A673 (cell line): ENCODE results near the gene CD37. TPM values are rescaled to one million over a fixed set of nuclear protein-coding genes. Genes with fewer than 3 reads are reported as not detected.
A peak's percentile ranks its signal among the peaks of the same experiment; 100 is the strongest.

Experiments
- BruUV-seq: library from RNA; stranded (reverse); fragments of 400-500 nt; replicated peaks from 2 replicates; lab custom pipeline; 2021; lab: Mats Ljungman, UMichigan
- CTCF ChIA-PET: fragments of 300-600 bp; sonication (Branson Sonifier 250); formaldehyde crosslinking; loops from one replicate; lab custom pipeline; 2022; ENCODE audit warnings: antibody characterized with exemption; lab: Charles Lee
- POLR2A ChIA-PET: fragments of 300-600 bp; sonication (Branson Sonifier 250); formaldehyde crosslinking; loops from one replicate; lab custom pipeline; 2022; ENCODE audit warnings: antibody characterized with exemption; ENCODE audit not compliant: low non-redundant PET; lab: Charles Lee
- DNase-seq: peaks from one replicate; pipeline ENCODE4 v3.0.0-alpha.2; 2015; ENCODE audit warnings: low spot score
- H3K27ac ChIP-seq: fragments of 200-600 bp; sonication (generic); 2 replicates; pipeline ENCODE4 v1.5.1; 2016; ENCODE audit warnings: mixed run types, low read depth, mild to moderate bottlenecking, mixed read lengths, antibody characterized with exemption, low read length; ENCODE audit not compliant: poor library complexity, severe bottlenecking
- H3K27me3 ChIP-seq: fragments of 200-600 bp; sonication (generic); replicated peaks from 2 replicates; pipeline ENCODE4 v1.6.1; 2017; ENCODE audit warnings: mixed run types, low read depth, mild to moderate bottlenecking, mixed read lengths, antibody characterized with exemption, low read length; ENCODE audit not compliant: insufficient read depth, poor library complexity
- H3K36me3 ChIP-seq: fragments of 200-600 bp; sonication (generic); 2 replicates; pipeline ENCODE4 v1.6.1; 2016; ENCODE audit warnings: mixed run types, mild to moderate bottlenecking, mixed read lengths, antibody characterized with exemption, low read length; ENCODE audit not compliant: insufficient read depth, poor library complexity, severe bottlenecking
- H3K4me1 ChIP-seq: fragments of 200-600 bp; sonication (generic); 2 replicates; pipeline ENCODE4 v1.6.1; 2017; ENCODE audit warnings: mixed run types, mild to moderate bottlenecking, mixed read lengths, antibody characterized with exemption, low read length; ENCODE audit not compliant: insufficient read depth, poor library complexity, severe bottlenecking
- H3K4me3 ChIP-seq: fragments of 200-600 bp; sonication (generic); 2 replicates; pipeline ENCODE4 v1.5.1; 2016; ENCODE audit warnings: low read depth, mixed run types, mild to moderate bottlenecking, mixed read lengths, low read length; ENCODE audit not compliant: poor library complexity, severe bottlenecking
- H3K9me3 ChIP-seq: fragments of 200-600 bp; sonication (generic); 2 replicates; pipeline ENCODE4 v1.6.1; 2016; ENCODE audit warnings: mixed run types, low read depth, mild to moderate bottlenecking, mixed read lengths, antibody characterized with exemption, low read length; ENCODE audit not compliant: poor library complexity, severe bottlenecking
- EZH2 ChIP-seq: fragments of 200-600 bp; sonication (generic); IDR thresholded peaks from 2 replicates; pipeline ENCODE4 v1.6.1; 2017; ENCODE audit warnings: borderline replicate concordance, low read depth, mild to moderate bottlenecking, mixed read lengths, antibody characterized with exemption, low read length; ENCODE audit not compliant: poor library complexity, severe bottlenecking
- intact Hi-C: fragments of 100-400 bp; cut with micrococcal nuclease; formaldehyde crosslinking; loops from one replicate; pipeline ENCODE4 v1.10.0; 2022; ENCODE audit not compliant: unreplicated experiment
- total RNA-seq: library from RNA; stranded (reverse); gene quantifications from 2 replicates; pipeline ENCODE4 v1.2.3, GENCODE V29; 2021
- TF ChIP-seq, protein P1 (sequence below): fragments of 300-800, 200-600 bp; sonication (generic); conservative IDR thresholded peaks from 2 replicates; pipeline ENCODE4 v1.5.1; 2017; ENCODE audit warnings: low read depth, mild to moderate bottlenecking, antibody characterized with exemption, low read length, moderate library complexity, mixed read lengths

The CD37 gene
- total RNA-seq, 1 experiment from 2014 or later: not detected

GRCh38 chr19:49349567-49349966 lies 14.4 kb downstream of the CD37 start:
- POLR2A ChIA-PET: no interaction called here
- CTCF ChIA-PET: no interaction called here
- intact Hi-C loops: no loop called here
- DNase-seq: no peak
- Histone ChIP-seq H3K4me3 (no peak overlapping the region), H3K27ac (no peak overlapping the region), H3K4me1 (no peaks in the 10 kb centered on the region), H3K27me3 (no peaks in the 10 kb centered on the region), H3K36me3 (peaks cover 83% of the 10 kb centered on the region), H3K9me3 (no peaks in the 10 kb centered on the region)
- no peak for TF ChIP-seq EZH2
- TF ChIP-seq, protein P1, sequence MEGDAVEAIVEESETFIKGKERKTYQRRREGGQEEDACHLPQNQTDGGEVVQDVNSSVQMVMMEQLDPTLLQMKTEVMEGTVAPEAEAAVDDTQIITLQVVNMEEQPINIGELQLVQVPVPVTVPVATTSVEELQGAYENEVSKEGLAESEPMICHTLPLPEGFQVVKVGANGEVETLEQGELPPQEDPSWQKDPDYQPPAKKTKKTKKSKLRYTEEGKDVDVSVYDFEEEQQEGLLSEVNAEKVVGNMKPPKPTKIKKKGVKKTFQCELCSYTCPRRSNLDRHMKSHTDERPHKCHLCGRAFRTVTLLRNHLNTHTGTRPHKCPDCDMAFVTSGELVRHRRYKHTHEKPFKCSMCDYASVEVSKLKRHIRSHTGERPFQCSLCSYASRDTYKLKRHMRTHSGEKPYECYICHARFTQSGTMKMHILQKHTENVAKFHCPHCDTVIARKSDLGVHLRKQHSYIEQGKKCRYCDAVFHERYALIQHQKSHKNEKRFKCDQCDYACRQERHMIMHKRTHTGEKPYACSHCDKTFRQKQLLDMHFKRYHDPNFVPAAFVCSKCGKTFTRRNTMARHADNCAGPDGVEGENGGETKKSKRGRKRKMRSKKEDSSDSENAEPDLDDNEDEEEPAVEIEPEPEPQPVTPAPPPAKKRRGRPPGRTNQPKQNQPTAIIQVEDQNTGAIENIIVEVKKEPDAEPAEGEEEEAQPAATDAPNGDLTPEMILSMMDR: no peak
- BruUV-seq: no TSS peak

GRCh38 chr19:49355909-49356353 lies 20.7 kb downstream of the CD37 start:
- Histone ChIP-seq H3K9me3 (no peaks in the 10 kb centered on the region), H3K4me1 (peaks cover 16% of the 10 kb centered on the region), H3K4me3 (no peak overlapping the region), H3K27ac (peak overlapping the region; percentile 40), H3K27me3 (no peaks in the 10 kb centered on the region), H3K36me3 (peaks cover 65% of the 10 kb centered on the region)
- CTCF ChIA-PET: no interaction called here
- no TSS peak for BruUV-seq
- POLR2A ChIA-PET: no interaction called here
- DNase-seq: peak; percentile 24
- intact Hi-C loops: no loop called here
- TF ChIP-seq, protein P1: no peak
- no peak for TF ChIP-seq EZH2

DNA sequence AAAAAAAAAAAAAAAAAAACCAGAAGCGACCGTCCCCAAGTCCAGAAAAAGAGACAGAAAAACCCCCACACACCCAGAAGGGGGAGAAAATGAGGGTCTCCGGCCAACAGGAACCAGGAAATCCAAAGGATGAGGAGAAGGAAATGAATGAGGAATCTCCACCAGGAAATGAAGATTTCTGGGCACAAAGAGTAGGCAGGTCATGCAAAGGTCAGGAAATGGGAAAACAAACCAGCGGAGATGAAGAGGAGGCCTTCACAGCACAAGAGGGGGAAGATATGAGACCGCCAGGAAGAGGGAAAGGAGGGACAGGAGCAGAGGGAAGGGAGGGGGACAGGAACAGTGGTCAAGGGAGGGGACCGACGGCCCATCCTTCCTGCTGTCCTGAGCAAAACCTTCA lies 21.2 kb downstream of the CD37 start:
- Histone ChIP-seq H3K9me3 (no peaks in the 10 kb centered on the region), H3K4me3 (no peak overlapping the region), H3K27ac (peak overlapping the region; percentile 40), H3K4me1 (peaks cover 16% of the 10 kb centered on the region), H3K36me3 (peaks cover 61% of the 10 kb centered on the region), H3K27me3 (no peaks in the 10 kb centered on the region)
- intact Hi-C loops: no loop called here
- no TSS peak for BruUV-seq
- POLR2A ChIA-PET: no interaction called here
- DNase-seq: no peak
- TF ChIP-seq, protein P1: no peak
- TF ChIP-seq EZH2: no peak
- CTCF ChIA-PET: no interaction called here
